Stromal cell of bone marrow (primary cell): ENCODE measurements around the gene FRMD3.
"Not testable (repeated sequence)": the region's sequence is repeated elsewhere in the genome, so short reads cannot be mapped to it uniquely, and the experiment has no call there.

ENCODE experiments used
- DNase-seq: peaks from one replicate; pipeline ENCODE4 v3.0.0-alpha.2; 2012; ENCODE audit warnings: low read depth

FRMD3 gene

GRCh38 chr9:83388346-83388745, 149.9 kb downstream of the FRMD3 start:
- no peak for DNase-seq

GRCh38 chr9:83387401-83388185, 150.6 kb downstream of the FRMD3 start:
- DNase-seq = no peak

- DNase-seq = no peak
These were observed 152.9 kb downstream of the FRMD3 start for GRCh38 chr9:83385317-83385716.

GRCh38 chr9:83384214-83384613, 154.0 kb downstream of the FRMD3 start:
- DNase-seq = no peak

- no peak for DNase-seq
These were observed 155.2 kb downstream of the FRMD3 start for GRCh38 chr9:83383034-83383433.

GRCh38 chr9:83382421-83382820, 155.8 kb downstream of the FRMD3 start:
- no peak for DNase-seq

- no peak for DNase-seq
These were observed 159.2 kb downstream of the FRMD3 start for GRCh38 chr9:83379045-83379444.

- no peak for DNase-seq
These were observed 165.2 kb downstream of the FRMD3 start for GRCh38 chr9:83372957-83373356.

GRCh38 chr9:83367326-83367725, 170.9 kb downstream of the FRMD3 start:
- no peak for DNase-seq

- no peak for DNase-seq
These were observed 175.7 kb downstream of the FRMD3 start for GRCh38 chr9:83362341-83362995.

- no peak for DNase-seq
These were observed 179.2 kb downstream of the FRMD3 start for GRCh38 chr9:83359039-83359438.

- DNase-seq = not testable (repeated sequence)
These were observed 179.7 kb downstream of the FRMD3 start for GRCh38 chr9:83358493-83358892.

GRCh38 chr9:83355729-83356151, 182.5 kb downstream of the FRMD3 start:
- DNase-seq = no peak

- no peak for DNase-seq
These were observed 183.2 kb downstream of the FRMD3 start for GRCh38 chr9:83355024-83355444.

- DNase-seq = no peak
These were observed 189.2 kb downstream of the FRMD3 start for GRCh38 chr9:83349031-83349430.

- no peak for DNase-seq
These were observed 191.4 kb downstream of the FRMD3 start for GRCh38 chr9:83346655-83347420.

- DNase-seq = no peak
These were observed 194.7 kb downstream of the FRMD3 start for GRCh38 chr9:83343366-83343999.

GRCh38 chr9:83342731-83343130, 195.5 kb downstream of the FRMD3 start:
- no peak for DNase-seq

- no peak for DNase-seq
These were observed 196.2 kb downstream of the FRMD3 start for GRCh38 chr9:83342006-83342405.

- no peak for DNase-seq
These were observed 197.8 kb downstream of the FRMD3 start for GRCh38 chr9:83340451-83340850.

GRCh38 chr9:83339435-83339834, 198.8 kb downstream of the FRMD3 start:
- DNase-seq = no peak

GRCh38 chr9:83336706-83337105, 201.5 kb downstream of the FRMD3 start:
- no peak for DNase-seq
